GM12875 (cell line): ENCODE measurements around the gene SLC22A5.

Experiments used
- H3K4me3 ChIP-seq: one replicate; pipeline ENCODE4 v1.5.1; 2011; ENCODE audit warnings: low read depth, low read length, control low read depth
- CTCF ChIP-seq: IDR thresholded peaks from 2 replicates; pipeline ENCODE4 v1.5.1; 2011; ENCODE audit warnings: low read depth, mild to moderate bottlenecking, control low read depth, inconsistent platforms, low read length, moderate library complexity, borderline replicate concordance; ENCODE audit not compliant: insufficient read depth

The SLC22A5 gene

GRCh38 chr5:132369474-132370180 is at the start of gene SLC22A5:
TSS of gene SLC22A5 (plus strand) at chr5:132369710. CDS start at chr5:132369973, 263 bp downstream.
- TF ChIP-seq CTCF, result no peak
- peak within 1 kb of the TSS; percentile 69 for H3K4me3 ChIP-seq

GRCh38 chr5:132319975-132320374 is 49.5 kb upstream of the SLC22A5 start:
- no peak for TF ChIP-seq CTCF
- H3K4me3 ChIP-seq, result no peak overlapping the region

GRCh38 chr5:132321109-132321721 is 48.3 kb upstream of the SLC22A5 start:
- H3K4me3 ChIP-seq, result no peak overlapping the region
- no peak for TF ChIP-seq CTCF

GRCh38 chr5:132322266-132322665 is 47.2 kb upstream of the SLC22A5 start:
- H3K4me3 ChIP-seq, result no peak overlapping the region
- TF ChIP-seq CTCF, result no peak

GRCh38 chr5:132323202-132323601 is 46.3 kb upstream of the SLC22A5 start:
- TF ChIP-seq CTCF, result no peak
- H3K4me3 ChIP-seq, result no peak overlapping the region

- no peak overlapping the region for H3K4me3 ChIP-seq
- no peak for TF ChIP-seq CTCF
These were observed 43.8 kb upstream of the SLC22A5 start for GRCh38 chr5:132325691-132326090.

- TF ChIP-seq CTCF, result no peak
- H3K4me3 ChIP-seq, result no peak overlapping the region
These were observed 42.1 kb upstream of the SLC22A5 start for GRCh38 chr5:132327252-132327955.
